HepG2 (cell line): ENCODE data around the gene KRTAP19-6. TPM values are rescaled to one million over a fixed set of nuclear protein-coding genes. Genes with fewer than 3 reads are reported as not detected.

Source experiments
- EP300 ChIP-seq, 3 experiments: sonication (generic) in 1 of 3; formaldehyde crosslinking in 1 of 3; IDR thresholded peaks; 2 replicates each; pipeline versions ENCODE4 v1.5.1 to v1.6.1; 2011 to 2020; ENCODE audit warnings: low read depth in 2 of 3, low read length in 2 of 3, borderline replicate concordance in 1 of 3, improper control_type of control experiment in 1 of 3, mild to moderate bottlenecking in 1 of 3, missing genetic modification reagents in 1 of 3, moderate library complexity in 1 of 3
- GLMP ChIP-seq: sonication (generic); formaldehyde crosslinking; IDR thresholded peaks from 2 replicates; pipeline ENCODE4 v1.9.0; 2021; ENCODE audit warnings: missing genetic modification reagents, mild to moderate bottlenecking, borderline replicate concordance
- ZNF468 ChIP-seq: sonication (generic); formaldehyde crosslinking; IDR thresholded peaks from 2 replicates; pipeline ENCODE4 v1.8.0; 2022; ENCODE audit warnings: mild to moderate bottlenecking, moderate library complexity, missing genetic modification reagents
- ZNF780A ChIP-seq: sonication (generic); formaldehyde crosslinking; IDR thresholded peaks from 2 replicates; pipeline ENCODE4 v1.8.0; 2022; ENCODE audit warnings: mild to moderate bottlenecking, missing genetic modification reagents, moderate library complexity
- polyA plus RNA-seq, 8 experiments: library from polyadenylated mRNA; depleted of rRNA in 3 of 8; stranded (reverse) in 7 of 8; unstranded in 1 of 8; fragments of >200 nt; fragmentation: Illumina TruSeq in 4 of 8; extraction: Trizol in 4 of 8; gene quantifications; 2 replicates each; pipeline versions ENCODE4 v1.2.1 to v1.2.3, GENCODE V29; 2011 to 2016; ENCODE audit warnings: low read depth in 4 of 8, missing spikeins in 1 of 8, mixed read lengths in 1 of 8; ENCODE audit not compliant: insufficient read depth in 1 of 8
- total RNA-seq, 5 experiments: library from RNA; depleted of rRNA; stranded (reverse); fragments of >200 nt; fragmentation: Illumina TruSeq; extraction: Trizol; gene quantifications; 2 replicates each; pipeline ENCODE4 v1.2.3, GENCODE V29; 2016; ENCODE audit warnings: low read depth in 1 of 5
- TF ChIP-seq, protein P1 (sequence below): sonication (generic); formaldehyde crosslinking; IDR thresholded peaks from 2 replicates; pipeline ENCODE4 v1.4.0; 2020; ENCODE audit warnings: mild to moderate bottlenecking, missing genetic modification reagents

Gene KRTAP19-6
- total and polyA plus RNA-seq, 2 of the 13 experiments (the other 11 are each of a cell fraction or from before 2014, with no cell fraction given), result not detected

- TF ChIP-seq, protein P1, sequence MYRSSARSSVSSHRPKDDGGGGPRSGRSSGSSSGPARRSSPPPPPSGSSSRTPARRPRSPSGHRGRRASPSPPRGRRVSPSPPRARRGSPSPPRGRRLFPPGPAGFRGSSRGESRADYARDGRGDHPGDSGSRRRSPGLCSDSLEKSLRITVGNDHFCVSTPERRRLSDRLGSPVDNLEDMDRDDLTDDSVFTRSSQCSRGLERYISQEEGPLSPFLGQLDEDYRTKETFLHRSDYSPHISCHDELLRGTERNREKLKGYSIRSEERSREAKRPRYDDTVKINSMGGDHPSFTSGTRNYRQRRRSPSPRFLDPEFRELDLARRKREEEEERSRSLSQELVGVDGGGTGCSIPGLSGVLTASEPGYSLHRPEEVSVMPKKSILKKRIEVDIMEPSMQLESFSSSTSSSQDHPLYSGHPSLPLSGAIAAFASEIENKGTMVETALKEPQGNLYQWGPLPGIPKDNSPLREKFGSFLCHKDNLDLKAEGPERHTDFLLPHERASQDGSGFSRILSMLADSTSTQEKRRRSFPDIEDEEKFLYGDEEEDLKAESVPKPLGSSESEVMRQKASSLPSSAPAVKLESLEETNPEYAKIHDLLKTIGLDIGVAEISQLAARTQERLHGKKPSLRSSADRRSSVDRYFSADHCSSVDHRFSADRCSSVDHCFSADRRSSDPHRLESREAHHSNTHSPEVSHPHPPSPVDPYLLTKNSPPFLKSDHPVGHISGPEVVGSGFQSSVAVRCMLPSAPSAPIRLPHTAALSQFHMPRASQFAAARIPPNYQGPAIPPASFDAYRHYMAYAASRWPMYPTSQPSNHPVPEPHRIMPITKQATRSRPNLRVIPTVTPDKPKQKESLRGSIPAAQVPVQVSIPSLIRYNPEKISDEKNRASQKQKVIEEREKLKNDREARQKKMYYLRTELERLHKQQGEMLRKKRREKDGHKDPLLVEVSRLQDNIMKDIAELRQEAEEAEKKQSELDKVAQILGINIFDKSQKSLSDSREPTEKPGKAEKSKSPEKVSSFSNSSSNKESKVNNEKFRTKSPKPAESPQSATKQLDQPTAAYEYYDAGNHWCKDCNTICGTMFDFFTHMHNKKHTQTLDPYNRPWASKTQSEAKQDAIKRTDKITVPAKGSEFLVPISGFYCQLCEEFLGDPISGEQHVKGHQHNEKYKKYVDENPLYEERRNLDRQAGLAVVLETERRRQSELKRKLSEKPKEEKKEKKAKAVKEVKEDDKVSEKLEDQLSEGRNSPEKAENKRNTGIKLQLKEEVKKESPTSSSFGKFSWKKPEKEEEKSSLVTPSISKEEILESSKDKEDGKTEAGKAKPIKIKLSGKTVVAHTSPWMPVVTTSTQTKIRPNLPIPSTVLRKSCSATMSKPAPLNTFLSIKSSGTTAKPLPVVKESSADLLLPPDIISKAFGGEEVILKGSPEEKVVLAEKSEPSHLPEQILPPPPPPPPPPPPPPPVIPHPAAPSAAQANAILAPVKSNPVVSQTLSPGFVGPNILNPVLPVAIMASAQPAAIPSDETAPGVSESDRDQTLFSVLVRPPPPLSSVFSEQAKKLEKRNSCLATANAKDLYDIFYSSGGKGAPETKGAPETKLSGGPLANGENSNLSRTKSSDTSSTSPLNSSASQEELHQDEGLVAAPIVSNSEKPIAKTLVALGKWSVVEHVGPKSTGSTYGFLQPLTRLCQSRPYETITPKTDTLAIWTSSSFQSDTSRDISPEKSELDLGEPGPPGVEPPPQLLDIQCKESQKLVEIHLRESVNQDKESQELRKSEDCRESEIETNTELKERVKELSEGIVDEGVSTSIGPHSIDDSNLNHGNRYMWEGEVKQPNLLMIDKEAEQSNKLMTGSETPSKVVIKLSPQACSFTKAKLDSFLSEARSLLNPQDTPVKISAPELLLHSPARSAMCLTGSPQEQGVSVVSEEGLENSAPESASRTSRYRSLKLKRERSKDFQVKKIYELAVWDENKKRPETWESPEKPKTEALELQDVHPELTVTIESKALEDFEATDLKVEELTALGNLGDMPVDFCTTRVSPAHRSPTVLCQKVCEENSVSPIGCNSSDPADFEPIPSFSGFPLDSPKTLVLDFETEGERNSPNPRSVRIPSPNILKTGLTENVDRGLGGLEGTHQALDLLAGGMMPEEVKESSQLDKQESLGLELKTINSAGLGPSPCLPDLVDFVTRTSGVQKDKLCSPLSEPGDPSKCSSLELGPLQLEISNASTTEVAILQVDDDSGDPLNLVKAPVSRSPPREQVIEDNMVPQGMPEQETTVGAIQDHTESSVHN, result no peak
- TF ChIP-seq GLMP (CRISPR knock-in tag) (no peak), ZNF780A (CRISPR knock-in tag) (no peak), ZNF468 (CRISPR knock-in tag) (no peak), EP300 (IDR thresholded peaks at IDR 0.05; ENCODE audit: low read depth in 2 of 2, low read length in 2 of 2) (no peak), EP300 (CRISPR knock-in tag; IDR thresholded peaks at IDR 0.05; ENCODE audit: borderline replicate concordance) (no peak)
Observed at GRCh38 chr21:30518876-30519275, 22.8 kb downstream of the KRTAP19-6 start (continued).
